Fibroblast of lung (primary cell): ENCODE data around the gene DENND4A.

Experiments used
- CTCF ChIP-seq, 2 donors: IDR thresholded peaks in 1 of 2; conservative IDR thresholded peaks in 1 of 2; 1 replicate in 1 of 2; 2 replicates in 1 of 2; pipeline ENCODE4 v1.5.1; 2011 to 2012; ENCODE audit warnings: low read length in 2 of 2, control low read depth in 1 of 2, inconsistent platforms in 1 of 2, low read depth in 1 of 2, mild to moderate bottlenecking in 1 of 2
- EZH2 ChIP-seq: IDR thresholded peaks from 2 replicates; pipeline ENCODE4 v1.5.1; 2012; ENCODE audit warnings: low read length, control low read depth, mild to moderate bottlenecking; ENCODE audit errors: missing control alignments

- no peak for TF ChIP-seq CTCF (conservative IDR thresholded peaks at IDR 0.05 in 1 of 2, IDR thresholded peaks at IDR 0.05 in 1 of 2; ENCODE audit: low read depth in 1 of 2, low read length in 2 of 2)
- no peak for TF ChIP-seq EZH2
Measured at GRCh38 chr15:65837301-65838294, 45.5 kb upstream of the DENND4A start.
